ENCODE measurements around the gene APLP2. TPM values are rescaled to one million over a fixed set of nuclear protein-coding genes. Genes with fewer than 3 reads are reported as not detected.
"Not testable (repeated sequence)": the region's sequence is repeated elsewhere in the genome, so short reads cannot be mapped to it uniquely, and the experiment has no call there.

APLP2 gene
- total RNA-seq (ENCODE audit: unreplicated experiment): 815 TPM
- long read RNA-seq, transcript APLP2-210 (16 exons, 2,530 nt): major isoform, 36 of 161 reads
- long read RNA-seq, transcript APLP2-203 (17 exons, 3,270 nt): minor isoform, 6 of 161 reads
- long read RNA-seq, partial matches to known transcripts: 66 of 161 reads
- long read RNA-seq, other reads (novel, unspliced or antisense): 45 of 161 reads

GRCh38 chr11:130069659-130070108 is at the start of gene APLP2:
Gene APLP2, plus strand, starts transcription at chr11:130069894. Its CDS starts 84 bp downstream, at chr11:130069978.
- Mint-ChIP-seq H3K27me3 (ENCODE audit: unreplicated experiment) (peaks cover 14% of the 10 kb centered on the region), H3K9me3 (ENCODE audit: unreplicated experiment) (no peaks in the 10 kb centered on the region), H3K4me1 (ENCODE audit: unreplicated experiment) (peaks cover 27% of the 10 kb centered on the region), H3K36me3 (ENCODE audit: low read depth, unreplicated experiment) (peaks cover 10% of the 10 kb centered on the region), H3K27ac (ENCODE audit: unreplicated experiment) (peak within 1 kb of the TSS; percentile 71), H3K4me3 (ENCODE audit: unreplicated experiment) (peak within 1 kb of the TSS; percentile 98)
- TF ChIP-seq, protein P1, sequence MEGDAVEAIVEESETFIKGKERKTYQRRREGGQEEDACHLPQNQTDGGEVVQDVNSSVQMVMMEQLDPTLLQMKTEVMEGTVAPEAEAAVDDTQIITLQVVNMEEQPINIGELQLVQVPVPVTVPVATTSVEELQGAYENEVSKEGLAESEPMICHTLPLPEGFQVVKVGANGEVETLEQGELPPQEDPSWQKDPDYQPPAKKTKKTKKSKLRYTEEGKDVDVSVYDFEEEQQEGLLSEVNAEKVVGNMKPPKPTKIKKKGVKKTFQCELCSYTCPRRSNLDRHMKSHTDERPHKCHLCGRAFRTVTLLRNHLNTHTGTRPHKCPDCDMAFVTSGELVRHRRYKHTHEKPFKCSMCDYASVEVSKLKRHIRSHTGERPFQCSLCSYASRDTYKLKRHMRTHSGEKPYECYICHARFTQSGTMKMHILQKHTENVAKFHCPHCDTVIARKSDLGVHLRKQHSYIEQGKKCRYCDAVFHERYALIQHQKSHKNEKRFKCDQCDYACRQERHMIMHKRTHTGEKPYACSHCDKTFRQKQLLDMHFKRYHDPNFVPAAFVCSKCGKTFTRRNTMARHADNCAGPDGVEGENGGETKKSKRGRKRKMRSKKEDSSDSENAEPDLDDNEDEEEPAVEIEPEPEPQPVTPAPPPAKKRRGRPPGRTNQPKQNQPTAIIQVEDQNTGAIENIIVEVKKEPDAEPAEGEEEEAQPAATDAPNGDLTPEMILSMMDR (IDR thresholded peaks at IDR 0.05; ENCODE audit: unreplicated experiment): no peak
- peak; percentile 98 for DNase-seq (ENCODE audit: low spot score)

GRCh38 chr11:130020323-130020722 is 49.4 kb upstream of the APLP2 start:
- Mint-ChIP-seq H3K27ac (ENCODE audit: unreplicated experiment) (no peak overlapping the region), H3K9me3 (ENCODE audit: unreplicated experiment) (peaks cover 4% of the 10 kb centered on the region), H3K4me3 (ENCODE audit: unreplicated experiment) (no peak overlapping the region), H3K36me3 (ENCODE audit: low read depth, unreplicated experiment) (no peaks in the 10 kb centered on the region), H3K27me3 (ENCODE audit: unreplicated experiment) (peaks cover 3% of the 10 kb centered on the region), H3K4me1 (ENCODE audit: unreplicated experiment) (peaks cover 4% of the 10 kb centered on the region)
- TF ChIP-seq, protein P1 (IDR thresholded peaks at IDR 0.05; ENCODE audit: unreplicated experiment): no peak
- no peak for DNase-seq (ENCODE audit: low spot score)

- H3K4me1 Mint-ChIP-seq (ENCODE audit: unreplicated experiment); H3K36me3 Mint-ChIP-seq (ENCODE audit: low read depth, unreplicated experiment): not testable (repeated sequence)
Measured at GRCh38 chr11:130021606-130022005, 48.1 kb upstream of the APLP2 start.

GRCh38 chr11:130022799-130023198 is 46.9 kb upstream of the APLP2 start:
- TF ChIP-seq, protein P1 (IDR thresholded peaks at IDR 0.05; ENCODE audit: unreplicated experiment): no peak
- Mint-ChIP-seq H3K4me1 (ENCODE audit: unreplicated experiment) (peaks cover 4% of the 10 kb centered on the region), H3K36me3 (ENCODE audit: low read depth, unreplicated experiment) (no peaks in the 10 kb centered on the region), H3K4me3 (ENCODE audit: unreplicated experiment) (no peak overlapping the region), H3K27ac (ENCODE audit: unreplicated experiment) (no peak overlapping the region), H3K27me3 (ENCODE audit: unreplicated experiment) (peaks cover 3% of the 10 kb centered on the region), H3K9me3 (ENCODE audit: unreplicated experiment) (no peaks in the 10 kb centered on the region)
- DNase-seq (ENCODE audit: low spot score): no peak

More at GRCh38 chr11:130021606-130022005, 48.1 kb upstream of the APLP2 start:
- not testable (repeated sequence) for H3K4me3 Mint-ChIP-seq (ENCODE audit: unreplicated experiment); H3K27ac Mint-ChIP-seq (ENCODE audit: unreplicated experiment); DNase-seq (ENCODE audit: low spot score); H3K9me3 Mint-ChIP-seq (ENCODE audit: unreplicated experiment); H3K27me3 Mint-ChIP-seq (ENCODE audit: unreplicated experiment)

DNA sequence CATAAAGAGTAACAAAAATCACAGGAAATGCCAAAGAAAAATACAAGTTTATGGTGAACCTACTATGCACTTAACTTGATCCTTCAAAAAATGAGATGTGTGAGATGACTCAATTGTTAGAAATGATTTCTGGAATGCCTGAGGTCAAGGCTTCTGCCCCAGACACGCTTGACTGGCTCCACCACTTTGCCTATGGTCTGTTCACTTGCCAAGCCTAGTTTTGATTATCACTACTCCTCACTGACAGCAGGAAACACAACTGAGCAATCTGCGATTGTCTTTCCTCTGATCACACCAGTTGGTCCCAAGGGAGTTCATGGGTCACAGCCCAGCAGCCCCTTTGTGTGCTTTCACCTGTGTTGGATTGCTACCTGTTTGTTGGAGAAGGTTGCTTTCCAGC is 46.5 kb upstream of the APLP2 start:
- DNase-seq (ENCODE audit: low spot score): no peak
- Mint-ChIP-seq H3K9me3 (ENCODE audit: unreplicated experiment) (no peaks in the 10 kb centered on the region), H3K36me3 (ENCODE audit: low read depth, unreplicated experiment) (no peaks in the 10 kb centered on the region), H3K4me1 (ENCODE audit: unreplicated experiment) (peaks cover 4% of the 10 kb centered on the region), H3K27ac (ENCODE audit: unreplicated experiment) (no peak overlapping the region), H3K27me3 (ENCODE audit: unreplicated experiment) (peaks cover 3% of the 10 kb centered on the region), H3K4me3 (ENCODE audit: unreplicated experiment) (no peak overlapping the region)
- TF ChIP-seq, protein P1 (IDR thresholded peaks at IDR 0.05; ENCODE audit: unreplicated experiment): no peak

All from endothelial cell (in vitro differentiated cells).